Adipocyte (in vitro differentiated cells): Measurements from ENCODE around the gene PACRG.

Experiments
- DNase-seq: peaks from one replicate; pipeline ENCODE4 v3.0.0-alpha.2; 2015; ENCODE audit warnings: low read depth
- H3K27me3 ChIP-seq: replicated peaks from 2 replicates; pipeline ENCODE4 v1.7.0; 2013; ENCODE audit warnings: mild to moderate bottlenecking, low read length, moderate library complexity; ENCODE audit not compliant: control insufficient read depth, insufficient read depth
- H3K36me3 ChIP-seq: 2 replicates; pipeline ENCODE4 v1.7.0; 2013; ENCODE audit warnings: low read length, mild to moderate bottlenecking, moderate library complexity; ENCODE audit not compliant: control insufficient read depth, insufficient read depth, severe bottlenecking
- H3K4me1 ChIP-seq: 2 replicates; pipeline ENCODE4 v1.7.0; 2013; ENCODE audit warnings: mild to moderate bottlenecking, low read length, moderate library complexity; ENCODE audit not compliant: control insufficient read depth, insufficient read depth
- H3K4me3 ChIP-seq: 2 replicates; pipeline ENCODE4 v1.7.0; 2013; ENCODE audit warnings: mild to moderate bottlenecking, low read length, moderate library complexity
- H3K9ac ChIP-seq: 2 replicates; pipeline ENCODE4 v1.7.0; 2013; ENCODE audit warnings: mild to moderate bottlenecking, low read length, moderate library complexity
- H3K9me3 ChIP-seq: 2 replicates; pipeline ENCODE4 v1.7.0; 2013; ENCODE audit warnings: mild to moderate bottlenecking, low read length, moderate library complexity; ENCODE audit not compliant: control insufficient read depth

PACRG gene

GRCh38 chr6:163320402-163320801 lies 592.6 kb downstream of the PACRG start:
- peaks cover 42% of the 10 kb centered on the region for H3K4me1 ChIP-seq
- peak overlapping the region; percentile 13 for H3K9ac ChIP-seq
- DNase-seq: no peak
- no peaks in the 10 kb centered on the region for H3K36me3 ChIP-seq
- no peaks in the 10 kb centered on the region for H3K27me3 ChIP-seq
- H3K9me3 ChIP-seq: no peaks in the 10 kb centered on the region
- no peak overlapping the region for H3K4me3 ChIP-seq

- no peak for DNase-seq
- Histone ChIP-seq H3K4me1 (peaks cover 43% of the 10 kb centered on the region), H3K4me3 (no peak overlapping the region), H3K9ac (peak overlapping the region; percentile 13), H3K36me3 (no peaks in the 10 kb centered on the region), H3K27me3 (no peaks in the 10 kb centered on the region), H3K9me3 (no peaks in the 10 kb centered on the region)
Measured at GRCh38 chr6:163320804-163321203, 593.0 kb downstream of the PACRG start.

GRCh38 chr6:163321717-163322116 lies 593.9 kb downstream of the PACRG start:
- H3K4me1 ChIP-seq: peaks cover 43% of the 10 kb centered on the region
- H3K9me3 ChIP-seq: no peaks in the 10 kb centered on the region
- DNase-seq: no peak
- H3K36me3 ChIP-seq: no peaks in the 10 kb centered on the region
- H3K4me3 ChIP-seq: no peak overlapping the region
- H3K9ac ChIP-seq: no peak overlapping the region
- no peaks in the 10 kb centered on the region for H3K27me3 ChIP-seq

- DNase-seq: no peak
- no peaks in the 10 kb centered on the region for H3K9me3 ChIP-seq
- H3K36me3 ChIP-seq: no peaks in the 10 kb centered on the region
- H3K9ac ChIP-seq: no peak overlapping the region
- peaks cover 43% of the 10 kb centered on the region for H3K4me1 ChIP-seq
- no peaks in the 10 kb centered on the region for H3K27me3 ChIP-seq
- H3K4me3 ChIP-seq: no peak overlapping the region
Measured at GRCh38 chr6:163323274-163323673, 595.5 kb downstream of the PACRG start.

DNA sequence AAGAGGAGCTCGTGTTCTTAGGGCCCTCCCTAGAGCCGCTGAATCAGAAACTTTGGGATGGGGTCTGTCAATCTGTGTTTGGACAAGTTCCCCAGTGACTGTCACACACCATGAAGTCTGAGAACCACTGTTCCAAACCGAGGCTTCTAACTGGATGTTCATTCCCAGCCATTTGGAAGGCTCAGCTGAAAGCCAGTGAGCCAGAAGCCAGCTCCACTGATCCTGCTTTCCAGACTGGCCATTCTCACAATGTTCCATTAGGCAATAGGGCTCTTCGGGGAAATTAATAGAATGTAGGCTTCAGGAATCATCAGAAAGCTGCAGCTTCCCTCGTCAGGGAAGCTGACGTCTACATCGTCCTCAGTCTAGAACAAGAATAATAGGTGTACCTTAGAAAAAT lies 595.9 kb downstream of the PACRG start:
- no peaks in the 10 kb centered on the region for H3K36me3 ChIP-seq
- no peak overlapping the region for H3K9ac ChIP-seq
- DNase-seq: no peak
- H3K9me3 ChIP-seq: no peaks in the 10 kb centered on the region
- no peaks in the 10 kb centered on the region for H3K27me3 ChIP-seq
- H3K4me1 ChIP-seq: peaks cover 43% of the 10 kb centered on the region
- H3K4me3 ChIP-seq: no peak overlapping the region

DNA sequence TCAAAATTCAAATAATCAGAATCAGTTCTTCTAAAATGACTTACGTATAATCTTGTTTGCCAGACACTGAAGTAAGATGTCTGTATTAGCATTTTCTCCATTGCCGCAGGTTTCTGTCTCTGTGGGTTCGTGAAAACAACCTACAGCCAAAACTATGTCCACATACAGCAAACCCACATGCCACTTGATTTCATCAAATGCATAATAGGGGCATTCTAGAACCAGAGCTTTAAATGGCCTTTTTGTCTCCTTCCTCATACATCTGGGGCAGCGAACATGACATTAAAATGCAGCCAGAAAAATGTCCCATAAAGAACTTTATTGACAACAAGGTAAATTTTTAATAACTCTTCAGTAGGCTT lies 596.5 kb downstream of the PACRG start:
- Histone ChIP-seq H3K4me3 (peak overlapping the region; percentile 52), H3K27me3 (no peaks in the 10 kb centered on the region), H3K4me1 (peaks cover 43% of the 10 kb centered on the region), H3K9me3 (no peaks in the 10 kb centered on the region), H3K36me3 (no peaks in the 10 kb centered on the region), H3K9ac (peak overlapping the region; percentile 69)
- no peak for DNase-seq

- Histone ChIP-seq H3K4me3 (peak overlapping the region; percentile 52), H3K9ac (peak overlapping the region; percentile 69), H3K27me3 (no peaks in the 10 kb centered on the region), H3K36me3 (no peaks in the 10 kb centered on the region), H3K4me1 (peaks cover 45% of the 10 kb centered on the region), H3K9me3 (no peaks in the 10 kb centered on the region)
- peak; percentile 25 for DNase-seq
Measured at GRCh38 chr6:163324688-163325389, 597.1 kb downstream of the PACRG start.

DNA sequence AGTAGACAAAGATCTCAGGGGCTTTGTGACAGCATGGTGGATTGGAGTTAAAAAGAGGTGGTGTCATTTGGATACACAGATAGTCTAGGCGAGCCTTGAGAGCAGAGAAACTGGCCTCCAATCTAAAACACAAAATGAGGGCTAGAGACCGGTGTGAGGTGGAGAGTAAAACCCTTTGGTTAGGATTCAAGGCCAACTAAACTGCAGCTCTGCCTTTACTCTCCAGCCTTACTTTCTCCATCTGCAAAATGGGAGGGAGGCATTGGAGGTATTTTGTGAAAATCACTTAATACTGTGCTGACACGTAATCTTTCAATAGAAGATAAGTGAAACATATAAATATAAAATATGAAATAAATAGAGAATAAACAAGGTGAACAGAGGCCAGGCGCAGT lies 597.6 kb downstream of the PACRG start:
- peak overlapping the region; percentile 52 for H3K4me3 ChIP-seq

GRCh38 chr6:163327165-163327880 lies 599.5 kb downstream of the PACRG start:
- no peak for DNase-seq
- no peak overlapping the region for H3K4me3 ChIP-seq

More for the DNA sequence above, 597.6 kb downstream of the PACRG start:
- peak overlapping the region; percentile 69 for H3K9ac ChIP-seq
- H3K27me3 ChIP-seq: no peaks in the 10 kb centered on the region
- no peaks in the 10 kb centered on the region for H3K36me3 ChIP-seq
- peaks cover 46% of the 10 kb centered on the region for H3K4me1 ChIP-seq
- DNase-seq: no peak
- no peaks in the 10 kb centered on the region for H3K9me3 ChIP-seq

DNA sequence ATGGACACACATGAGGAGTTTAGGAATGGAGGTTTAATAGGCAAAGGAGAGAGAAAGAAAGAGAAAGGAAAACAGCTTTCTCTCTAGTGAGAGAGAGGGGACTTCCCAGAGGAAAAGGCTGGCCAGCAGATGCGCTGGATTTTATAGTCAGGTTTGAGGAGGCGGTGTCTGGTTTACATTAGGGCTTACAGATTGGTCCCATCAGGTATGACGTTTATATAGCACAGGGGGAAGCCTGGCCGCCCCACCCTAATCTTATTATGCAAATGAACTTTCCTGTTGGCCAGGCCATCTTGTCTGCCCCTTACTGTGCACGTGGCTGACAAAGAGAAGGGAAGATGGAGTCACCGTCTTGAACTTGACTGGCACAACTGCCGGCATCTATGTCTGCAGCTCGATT lies 600.1 kb downstream of the PACRG start:
- Histone ChIP-seq H3K4me3 (no peak overlapping the region), H3K4me1 (peaks cover 33% of the 10 kb centered on the region), H3K36me3 (no peaks in the 10 kb centered on the region), H3K9me3 (no peaks in the 10 kb centered on the region), H3K9ac (no peak overlapping the region), H3K27me3 (no peaks in the 10 kb centered on the region)
- no peak for DNase-seq

More at GRCh38 chr6:163327165-163327880, 599.5 kb downstream of the PACRG start:
- H3K36me3 ChIP-seq: no peaks in the 10 kb centered on the region
- H3K9me3 ChIP-seq: no peaks in the 10 kb centered on the region
- peaks cover 31% of the 10 kb centered on the region for H3K4me1 ChIP-seq
- H3K9ac ChIP-seq: no peak overlapping the region
- no peaks in the 10 kb centered on the region for H3K27me3 ChIP-seq

- DNase-seq: no peak
- H3K9me3 ChIP-seq: no peaks in the 10 kb centered on the region
Measured at GRCh38 chr6:163328411-163328810, 600.6 kb downstream of the PACRG start.

More at GRCh38 chr6:163328411-163328810, 600.6 kb downstream of the PACRG start:
- Histone ChIP-seq H3K4me1 (peaks cover 34% of the 10 kb centered on the region), H3K27me3 (no peaks in the 10 kb centered on the region), H3K9ac (no peak overlapping the region), H3K4me3 (no peak overlapping the region), H3K36me3 (no peaks in the 10 kb centered on the region)
